Caco-2 (cell line): Measurements from ENCODE around the gene CD200R1. TPM values are rescaled to one million over a fixed set of nuclear protein-coding genes. Genes with fewer than 3 reads are reported as not detected.

Source experiments
- BruUV-seq: library from RNA; stranded (reverse); fragments of 400-500 nt; replicated peaks from 2 replicates; lab custom pipeline; 2021; lab: Mats Ljungman, UMichigan
- CTCF ChIA-PET: fragments of 300-600 bp; sonication (Branson Sonifier 250); formaldehyde crosslinking; loops from one replicate; lab custom pipeline; 2022; ENCODE audit warnings: antibody characterized with exemption; lab: Charles Lee
- POLR2A ChIA-PET: fragments of 300-600 bp; sonication (Branson Sonifier 250); formaldehyde crosslinking; loops from one replicate; lab custom pipeline; 2022; ENCODE audit warnings: antibody characterized with exemption; lab: Charles Lee
- DNase-seq, 2 experiments: peaks; one replicate each; pipeline versions ENCODE4 v3.0.0 to v3.0.0-alpha.2; 2020 to 2022
- H3K27me3 ChIP-seq: replicated peaks from 2 replicates; pipeline ENCODE4 v1.6.0; 2011; ENCODE audit warnings: low read length; ENCODE audit not compliant: control insufficient read depth, insufficient read depth
- H3K36me3 ChIP-seq: 2 replicates; pipeline ENCODE4 v1.5.1; 2011; ENCODE audit warnings: low read length; ENCODE audit not compliant: control insufficient read depth, insufficient read depth
- H3K4me1 ChIP-seq: fragments of 250-450 bp; sonication (Bioruptor Pico); 2 replicates; pipeline ENCODE4 v1.5.1; 2020; ENCODE audit warnings: mild to moderate bottlenecking
- H3K4me3 ChIP-seq: 2 replicates; pipeline ENCODE4 v1.5.1; 2011; ENCODE audit warnings: low read depth, mild to moderate bottlenecking, control low read depth, low read length
- H3K9me3 ChIP-seq: fragments of 250-450 bp; sonication (Bioruptor Pico); 2 replicates; pipeline ENCODE4 v1.5.1; 2020; ENCODE audit warnings: mild to moderate bottlenecking, moderate library complexity
- H3K27ac Mint-ChIP-seq: one replicate; pipeline ENCODE4 v1.8.0; 2022; ENCODE audit warnings: mixed read lengths; ENCODE audit not compliant: unreplicated experiment
- H3K27me3 Mint-ChIP-seq: one replicate; pipeline ENCODE4 v1.8.0; 2022; ENCODE audit warnings: mixed read lengths; ENCODE audit not compliant: insufficient read depth, unreplicated experiment
- H3K36me3 Mint-ChIP-seq: one replicate; pipeline ENCODE4 v1.8.0; 2022; ENCODE audit warnings: mild to moderate bottlenecking, mixed read lengths; ENCODE audit not compliant: insufficient read depth, unreplicated experiment
- H3K4me1 Mint-ChIP-seq: one replicate; pipeline ENCODE4 v1.8.0; 2022; ENCODE audit warnings: low read depth, mixed read lengths; ENCODE audit not compliant: unreplicated experiment
- H3K4me3 Mint-ChIP-seq: one replicate; pipeline ENCODE4 v1.8.0; 2022; ENCODE audit warnings: mild to moderate bottlenecking, moderate library complexity, mixed read lengths; ENCODE audit not compliant: unreplicated experiment
- H3K9me3 Mint-ChIP-seq: one replicate; pipeline ENCODE4 v1.8.0; 2022; ENCODE audit warnings: mixed read lengths; ENCODE audit not compliant: unreplicated experiment
- CTCF ChIP-seq, 2 experiments: fragments of 200-600 bp in 1 of 2; IDR thresholded peaks; 1 replicate in 1 of 2; 2 replicates in 1 of 2; pipeline versions ENCODE4 v1.5.1 to v1.8.0; 2011 to 2022; ENCODE audit warnings: antibody characterized with exemption in 1 of 2, control low read depth in 1 of 2, inconsistent platforms in 1 of 2, low read depth in 1 of 2, low read length in 1 of 2, mild to moderate bottlenecking in 1 of 2, moderate library complexity in 1 of 2; ENCODE audit not compliant: insufficient read depth in 1 of 2, severe bottlenecking in 1 of 2, unreplicated experiment in 1 of 2
- intact Hi-C: fragments of 100-400 bp; cut with micrococcal nuclease; formaldehyde crosslinking; loops from one replicate; pipeline ENCODE4 v1.10.0; 2022; ENCODE audit not compliant: unreplicated experiment
- total RNA-seq: library from RNA; stranded (reverse); gene quantifications from 2 replicates; pipeline ENCODE4 v1.2.3, GENCODE V29; 2022

The CD200R1 gene
- total RNA-seq, 1 experiment from 2014 or later: 0.11 TPM

GRCh38 chr3:112904786-112905185, 70.1 kb downstream of the CD200R1 start:
- TF ChIP-seq CTCF (IDR thresholded peaks at IDR 0.05; ENCODE audit: insufficient read depth in 1 of 2, low read depth in 1 of 2, low read length in 1 of 2, severe bottlenecking in 1 of 2, unreplicated experiment in 1 of 2): no peak
- H3K36me3 ChIP-seq: no peaks in the 10 kb centered on the region
- intact Hi-C loops: no loop called here
- BruUV-seq: no TSS peak
- Mint-ChIP-seq H3K27ac (no peak overlapping the region), H3K9me3 (peaks cover 11% of the 10 kb centered on the region), H3K36me3 (no peaks in the 10 kb centered on the region), H3K27me3 (no peaks in the 10 kb centered on the region), H3K4me1 (no peaks in the 10 kb centered on the region), H3K4me3 (no peak overlapping the region)
- POLR2A ChIA-PET: no interaction called here
- no peaks in the 10 kb centered on the region for H3K4me1 ChIP-seq
- no peak for DNase-seq
- no peak overlapping the region for H3K4me3 ChIP-seq
- CTCF ChIA-PET: no interaction called here
- no peaks in the 10 kb centered on the region for H3K27me3 ChIP-seq
- no peaks in the 10 kb centered on the region for H3K9me3 ChIP-seq

- peaks cover 11% of the 10 kb centered on the region for H3K9me3 Mint-ChIP-seq
- ChIA-PET POLR2A (no interaction called here), CTCF (no interaction called here)
- Histone ChIP-seq H3K36me3 (no peaks in the 10 kb centered on the region), H3K4me3 (no peak overlapping the region), H3K9me3 (no peaks in the 10 kb centered on the region), H3K27me3 (no peaks in the 10 kb centered on the region), H3K4me1 (no peaks in the 10 kb centered on the region)
- no peaks in the 10 kb centered on the region for H3K36me3 Mint-ChIP-seq
- no peaks in the 10 kb centered on the region for H3K4me1 Mint-ChIP-seq
- H3K27me3 Mint-ChIP-seq: no peaks in the 10 kb centered on the region
- intact Hi-C loops: no loop called here
- H3K27ac Mint-ChIP-seq: no peak overlapping the region
- DNase-seq: no peak
- BruUV-seq: no TSS peak
- H3K4me3 Mint-ChIP-seq: no peak overlapping the region
- TF ChIP-seq CTCF (IDR thresholded peaks at IDR 0.05; ENCODE audit: insufficient read depth in 1 of 2, low read depth in 1 of 2, low read length in 1 of 2, severe bottlenecking in 1 of 2, unreplicated experiment in 1 of 2): no peak
Observed at GRCh38 chr3:112900113-112900512, 74.8 kb downstream of the CD200R1 start.

GRCh38 chr3:112897791-112898190, 77.1 kb downstream of the CD200R1 start:
- no peak for TF ChIP-seq CTCF (IDR thresholded peaks at IDR 0.05; ENCODE audit: insufficient read depth in 1 of 2, low read depth in 1 of 2, low read length in 1 of 2, severe bottlenecking in 1 of 2, unreplicated experiment in 1 of 2)
- DNase-seq: no peak
- no TSS peak for BruUV-seq
- intact Hi-C loops: no loop called here
- no peaks in the 10 kb centered on the region for H3K27me3 ChIP-seq
- H3K4me3 Mint-ChIP-seq: no peak overlapping the region
- H3K27me3 Mint-ChIP-seq: no peaks in the 10 kb centered on the region
- ChIA-PET POLR2A (no interaction called here), CTCF (interaction anchor here (0.6 kb wide), 1 partner anchor 93 kb away, joined by 3 read pairs; the partner anchor contains the start of gene GTPBP8)
- no peaks in the 10 kb centered on the region for H3K4me1 ChIP-seq
- H3K4me1 Mint-ChIP-seq: no peaks in the 10 kb centered on the region
- no peaks in the 10 kb centered on the region for H3K9me3 ChIP-seq
- H3K27ac Mint-ChIP-seq: no peak overlapping the region
- H3K36me3 ChIP-seq: no peaks in the 10 kb centered on the region
- no peaks in the 10 kb centered on the region for H3K9me3 Mint-ChIP-seq
- no peak overlapping the region for H3K4me3 ChIP-seq
- H3K36me3 Mint-ChIP-seq: no peaks in the 10 kb centered on the region
